Endometrium (tissue), 2 donors: Measurements from ENCODE around the gene OR10A5.
"Not testable (repeated sequence)": the region's sequence is repeated elsewhere in the genome, so short reads cannot be mapped to it uniquely, and the experiment has no call there.

Source experiments
- FAIRE-seq: peaks from 2 replicates; lab custom pipeline; 2012; peaks lifted over from hg19 to GRCh38; lab: Jason Lieb, UNC
- donor health status: control.
- donor health status: control.

OR10A5 gene

GRCh38 chr11:6876325-6876724, 30.8 kb downstream of the OR10A5 start, which contains the start of gene OR10A4:
Gene OR10A4 (plus strand): TSS chr11:6876625. CDS start chr11:6876648, 23 bp downstream.
- FAIRE-seq: no peak

- FAIRE-seq: no peak
Observed at GRCh38 chr11:6876914-6877313, 31.4 kb downstream of the OR10A5 start.

DNA sequence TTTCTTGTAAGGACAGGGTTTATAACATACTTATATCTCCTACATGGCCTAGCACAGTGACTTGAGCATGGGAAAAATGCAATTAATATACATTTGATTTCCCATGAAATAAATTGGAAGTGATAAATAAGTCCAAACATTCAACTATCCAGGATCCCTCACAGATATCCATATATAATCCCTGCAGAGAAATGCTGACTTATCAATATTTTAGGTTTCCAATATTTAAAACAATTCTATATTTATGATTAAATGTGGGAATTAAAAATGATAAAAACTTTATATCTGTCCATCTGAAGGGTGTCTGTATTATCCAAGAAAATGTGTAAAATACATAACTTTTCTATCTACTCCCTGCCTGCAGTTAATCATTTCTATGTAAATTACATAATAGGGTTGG, 37.3 kb downstream of the OR10A5 start:
- no peak for FAIRE-seq

GRCh38 chr11:6887711-6888110, 42.2 kb downstream of the OR10A5 start:
- FAIRE-seq: not testable (repeated sequence)

DNA sequence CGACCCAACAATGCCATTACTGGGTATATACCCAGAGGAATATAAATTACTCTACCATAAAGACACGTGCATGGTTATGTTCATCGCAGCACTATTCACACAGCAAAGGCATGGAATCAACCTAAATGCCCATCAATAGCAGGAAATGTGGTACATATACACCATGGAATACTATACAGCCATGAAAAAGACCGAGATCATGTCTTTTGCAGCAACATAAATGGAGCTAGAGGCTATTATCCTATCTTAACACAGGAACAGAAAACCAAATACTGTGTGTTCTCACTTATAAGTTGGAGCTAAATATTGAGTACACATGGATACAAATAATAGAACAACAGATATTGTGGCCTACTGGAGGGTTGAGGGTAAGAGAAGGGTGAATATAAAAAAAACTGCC, 43.3 kb downstream of the OR10A5 start:
- no peak for FAIRE-seq

- FAIRE-seq: no peak
Observed at GRCh38 chr11:6889835-6890234, 44.4 kb downstream of the OR10A5 start.

- no peak for FAIRE-seq
Observed at GRCh38 chr11:6892400-6892799, 46.9 kb downstream of the OR10A5 start, which contains the start of gene OR2D2. Gene OR2D2 (minus strand): TSS chr11:6892500. CDS start chr11:6892500, 0 bp downstream.

DNA sequence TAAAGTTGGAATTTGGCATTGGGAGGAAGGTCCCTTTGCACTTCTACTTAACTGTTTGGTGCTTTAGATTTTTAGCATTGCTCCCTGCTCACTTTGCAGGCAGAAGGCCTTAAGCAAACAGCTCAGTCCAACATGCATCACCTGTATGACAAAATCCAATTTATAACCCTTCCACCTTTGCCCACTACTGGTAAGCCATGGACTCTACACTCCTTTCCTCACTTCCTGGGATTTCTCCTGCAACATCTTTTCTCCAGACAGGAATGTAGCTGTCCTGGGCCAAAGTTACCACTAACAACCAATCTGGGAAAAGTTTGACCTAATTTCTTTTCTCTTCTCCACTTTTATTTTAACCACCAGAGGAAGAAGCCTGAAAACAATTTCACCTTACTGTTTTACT, 48.6 kb downstream of the OR10A5 start:
- no peak for FAIRE-seq

GRCh38 chr11:6895010-6895409, 49.5 kb downstream of the OR10A5 start:
- no peak for FAIRE-seq
